GM12878 (cell line): Measurements from ENCODE around the gene TACR2. TPM values are rescaled to one million over a fixed set of nuclear protein-coding genes. Genes with fewer than 3 reads are reported as not detected.

ENCODE experiments used
- ATAC-seq: fragments of 200-7000 bp; cut with Tn5 transposase; 3 replicates; pipeline ENCODE4 v1.9.1; 2020; ENCODE audit warnings: mild to moderate bottlenecking, moderate library complexity
- BruUV-seq: library from RNA; stranded (reverse); fragments of 400-500 nt; replicated peaks from 2 replicates; lab custom pipeline; 2021; lab: Mats Ljungman, UMichigan
- CTCF ChIA-PET: fragments of 300-600 bp; sonication (Branson Sonifier 250); formaldehyde crosslinking; extraction: SDS; loops from one replicate; lab custom pipeline; 2021; ENCODE audit warnings: inconsistent platforms; lab: Yijun Ruan, JAX
- POLR2A ChIA-PET: fragments of 350-600 bp; formaldehyde crosslinking; extraction: SDS; loops from one replicate; lab custom pipeline; 2021; ENCODE audit warnings: inconsistent platforms; lab: Charles Lee
- RAD21 ChIA-PET: fragments of 300-600 bp; sonication (Branson Sonifier 250); formaldehyde crosslinking; loops from one replicate; lab custom pipeline; 2023; ENCODE audit warnings: antibody characterized with exemption; ENCODE audit not compliant: unreplicated experiment; lab: Charles Lee
- SMC1A ChIA-PET: fragments of 300-600 bp; sonication (Branson Sonifier 250); formaldehyde crosslinking; loops from one replicate; lab custom pipeline; 2023; ENCODE audit not compliant: unreplicated experiment, uncharacterized antibody; lab: Charles Lee
- DNase-seq: peaks from one replicate; pipeline ENCODE4 v3.0.0-alpha.2; 2011; ENCODE audit warnings: low read depth, low spot score
- FAIRE-seq: peaks from 3 replicates; lab custom pipeline; 2011; peaks lifted over from hg19 to GRCh38; lab: Jason Lieb, UNC
- H2AFZ ChIP-seq: 2 replicates; pipeline ENCODE4 v1.6.0; 2011; ENCODE audit warnings: low read depth, low read length, control low read depth; ENCODE audit not compliant: control insufficient read depth
- H3K27ac ChIP-seq: 2 replicates; pipeline ENCODE4 v1.5.1; 2011; ENCODE audit warnings: control low read depth; ENCODE audit not compliant: control insufficient read depth, insufficient read depth
- H3K27me3 ChIP-seq, 2 experiments: replicated peaks in 1 of 2; 2 replicates each; pipeline versions ENCODE4 v1.6.0 to v1.6.1; 2011; ENCODE audit warnings: low read length in 1 of 2; ENCODE audit not compliant: control insufficient read depth in 2 of 2, insufficient read depth in 2 of 2
- H3K36me3 ChIP-seq, 2 experiments: 2 replicates each; pipeline ENCODE4 v1.5.1; 2011; ENCODE audit warnings: low read length in 1 of 2; ENCODE audit not compliant: control insufficient read depth in 2 of 2, insufficient read depth in 2 of 2
- H3K4me1 ChIP-seq: 2 replicates; pipeline ENCODE4 v1.6.1; 2011; ENCODE audit warnings: mild to moderate bottlenecking, low read length, moderate library complexity, mixed read lengths; ENCODE audit not compliant: control insufficient read depth, insufficient read depth
- H3K4me2 ChIP-seq: 2 replicates; pipeline ENCODE4 v1.6.0; 2011; ENCODE audit warnings: control low read depth; ENCODE audit not compliant: control insufficient read depth, insufficient read depth
- H3K4me3 ChIP-seq: fragments of 200-600 bp; sonication (generic); 2 replicates; pipeline ENCODE4 v1.5.1; 2016
- H3K79me2 ChIP-seq: 2 replicates; pipeline ENCODE4 v1.6.0; 2011; ENCODE audit warnings: low read length; ENCODE audit not compliant: control insufficient read depth, insufficient read depth
- H3K9ac ChIP-seq: 2 replicates; pipeline ENCODE4 v1.8.0; 2011; ENCODE audit warnings: low read length, control low read depth, mixed read lengths; ENCODE audit not compliant: control insufficient read depth, insufficient read depth
- H3K9me3 ChIP-seq: replicated peaks from 3 replicates; pipeline ENCODE4 v1.5.1; 2011; ENCODE audit warnings: mild to moderate bottlenecking, low read length; ENCODE audit not compliant: control insufficient read depth, insufficient read depth
- H4K20me1 ChIP-seq: 2 replicates; pipeline ENCODE4 v1.6.0; 2011; ENCODE audit not compliant: control insufficient read depth, insufficient read depth
- BCL11A ChIP-seq: IDR thresholded peaks from 2 replicates; pipeline ENCODE4 v1.6.1; 2011; ENCODE audit warnings: low read depth, low read length
- CBFB ChIP-seq: IDR thresholded peaks from 2 replicates; pipeline ENCODE4 v1.6.1; 2016; ENCODE audit warnings: antibody characterized with exemption, low read depth
- CBX5 ChIP-seq: sonication (generic); IDR thresholded peaks from 2 replicates; pipeline ENCODE4 v1.6.1; 2016; ENCODE audit warnings: low read depth, moderate library complexity, mild to moderate bottlenecking, inconsistent platforms
- CEBPZ ChIP-seq: fragments of 150-350 bp; IDR thresholded peaks from 2 replicates; pipeline ENCODE4 v1.6.1; 2016; ENCODE audit warnings: low read depth, low read length
- GATAD2B ChIP-seq: fragments of 450-650 bp; conservative IDR thresholded peaks from 2 replicates; pipeline ENCODE4 v1.6.1; 2017; ENCODE audit warnings: low read depth, mild to moderate bottlenecking, moderate library complexity
- IKZF1 ChIP-seq: fragments of 450-650 bp; conservative IDR thresholded peaks from 2 replicates; pipeline ENCODE4 v1.6.1; 2017; ENCODE audit warnings: antibody characterized with exemption, mild to moderate bottlenecking
- PML ChIP-seq: IDR thresholded peaks from 2 replicates; pipeline ENCODE4 v1.6.1; 2012; ENCODE audit warnings: low read length, inconsistent platforms
- RAD51 ChIP-seq: fragments of 450-650 bp; IDR thresholded peaks from 2 replicates; pipeline ENCODE4 v1.6.1; 2016; ENCODE audit warnings: moderate library complexity, mild to moderate bottlenecking, inconsistent platforms
- RELA ChIP-seq: fragments of 450-650 bp; IDR thresholded peaks from 2 replicates; pipeline ENCODE4 v1.8.0; 2014; ENCODE audit warnings: borderline replicate concordance; ENCODE audit not compliant: partially characterized antibody
- USF1 ChIP-seq: IDR thresholded peaks from 2 replicates; pipeline ENCODE4 v1.6.1; 2011; ENCODE audit warnings: borderline replicate concordance, low read depth, mild to moderate bottlenecking, moderate library complexity, mixed read lengths, low read length; ENCODE audit not compliant: insufficient read depth; ENCODE audit errors: extremely low read length
- WGBS: methylation state at CpG from one replicate; pipeline ENCODE4 v1.1.6; 2016; ENCODE audit warnings: low lambda C conversion rate; ENCODE audit not compliant: insufficient replicate concordance, insufficient coverage; ENCODE audit errors: missing lambda C conversion rate; 5-methylcytosine and 5-hydroxymethylcytosine counted together
- in situ Hi-C: fragments of 300-500 bp; cut with MboI; formaldehyde crosslinking; loops from 9 replicates; pipeline ENCODE4 v1.14.3; 2018; ENCODE audit warnings: mixed read lengths
- intact Hi-C: fragments of 100-400 bp; cut with micrococcal nuclease; formaldehyde crosslinking; loops from one replicate; pipeline ENCODE4 v1.14.2; 2022; ENCODE audit not compliant: unreplicated experiment
- polyA plus RNA-seq, 11 experiments: library from polyadenylated mRNA; depleted of rRNA in 4 of 11; unstranded in 6 of 11; stranded (reverse) in 5 of 11; fragments of >200 nt; fragmentation: Nextera tagmentation in 4 of 11; fragmentation: Illumina TruSeq in 1 of 11; extraction: Ambion mirVana in 4 of 11; extraction: Trizol in 1 of 11; gene quantifications; 1 replicate in 1 of 11; 2 replicates in 10 of 11; pipeline versions ENCODE4 v1.2.1 to v1.2.3, GENCODE V29; 2011 to 2016; ENCODE audit warnings: inconsistent platforms in 2 of 11, missing spikeins in 2 of 11, low read depth in 1 of 11
- total RNA-seq, 4 experiments: library from RNA; depleted of rRNA in 3 of 4; stranded (reverse); fragments of >200 nt in 3 of 4; fragmentation: Illumina TruSeq in 1 of 4; extraction: Trizol in 1 of 4; gene quantifications; 2 replicates each; pipeline versions ENCODE4 v1.2.1 to v1.2.3, GENCODE V29; 2013 to 2021

Gene TACR2
- total and polyA plus RNA-seq, 10 of the 15 experiments (the other 5 are each of a cell fraction or from before 2014, with no cell fraction given), result 0.11 TPM; not detected in 9

- DNase-seq (no peak), FAIRE-seq (no peak), ATAC-seq (no peak)
- BruUV-seq, result no TSS peak
- POLR2A ChIA-PET, result no interaction called here
- intact Hi-C loops, result no loop called here
- RAD21 ChIA-PET, result no interaction called here
- Histone ChIP-seq H3K9ac (no peak overlapping the region), H3K27me3 (no peaks in the 10 kb centered on the region; a peak in 1 of 4 replicates), H4K20me1 (no peaks in the 10 kb centered on the region), H3K27ac (no peak overlapping the region), H3K79me2 (no peaks in the 10 kb centered on the region), H3K4me1 (no peaks in the 10 kb centered on the region), H3K4me2 (no peak overlapping the region), H3K9me3 (no peaks in the 10 kb centered on the region), H3K36me3 (no peaks in the 10 kb centered on the region), H2AFZ (no peak overlapping the region), H3K4me3 (no peak overlapping the region)
- TF ChIP-seq RAD51 (no peak), CEBPZ (no peak), RELA (no peak), BCL11A (no peak), IKZF1 (no peak), GATAD2B (no peak), PML (no peak), CBX5 (no peak), CBFB (no peak), USF1 (no peak)
- CTCF ChIA-PET, result interaction anchor here (0.7 to 0.9 kb wide), 2 partner anchors 64 to 476 kb away, joined by 3 to 4 read pairs; no protein-coding TSS in a partner anchor
- 30% methylated on average over 1 of the region's 1 CpG for WGBS
- in situ Hi-C loops, result no loop called here
- SMC1A ChIA-PET, result interaction anchor here (0.7 kb wide), 1 partner anchor 14 kb away, joined by 3 read pairs; no protein-coding TSS in a partner anchor
Observed at GRCh38 chr10:69443354-69443753, 26.6 kb upstream of the TACR2 start.
